ENCODE measurements around the gene AQP1.

The AQP1 gene

GRCh38 chr7:30925913-30926312, 14.3 kb downstream of the AQP1 start:
- TF ChIP-seq YY1 (IDR thresholded peaks at IDR 0.05; ENCODE audit: low read depth), result no peak
- no peak for TF ChIP-seq CREB1 (IDR thresholded peaks at IDR 0.05; ENCODE audit: low read depth)
- no peak for TF ChIP-seq TEAD4 (IDR thresholded peaks at IDR 0.05)
- no peak for TF ChIP-seq USF1 (IDR thresholded peaks at IDR 0.05)
- no peak for TF ChIP-seq ZBTB7A (IDR thresholded peaks at IDR 0.05; ENCODE audit: low read depth)
- no peak for TF ChIP-seq REST (IDR thresholded peaks at IDR 0.05; ENCODE audit: low read depth)

- TF ChIP-seq EGR1 (IDR thresholded peaks at IDR 0.05), result no peak
- no peak for TF ChIP-seq YY1 (IDR thresholded peaks at IDR 0.05; ENCODE audit: low read depth)
These were observed 14.7 kb downstream of the AQP1 start for GRCh38 chr7:30926313-30926712.

- no peak for TF ChIP-seq CREB1 (IDR thresholded peaks at IDR 0.05; ENCODE audit: low read depth)
- TF ChIP-seq YY1 (IDR thresholded peaks at IDR 0.05; ENCODE audit: low read depth), result no peak
- TF ChIP-seq TCF12 (IDR thresholded peaks at IDR 0.05; ENCODE audit: low read depth), result no peak
- TF ChIP-seq CEBPB (IDR thresholded peaks at IDR 0.05), result no peak
- TF ChIP-seq RAD21 (IDR thresholded peaks at IDR 0.05; ENCODE audit: low read depth), result no peak
These were observed 15.4 kb downstream of the AQP1 start for GRCh38 chr7:30927040-30927439.

GRCh38 chr7:30927559-30927958, 15.9 kb downstream of the AQP1 start:
- TF ChIP-seq USF1 (IDR thresholded peaks at IDR 0.05), result no peak
- TF ChIP-seq RAD21 (IDR thresholded peaks at IDR 0.05; ENCODE audit: low read depth), result no peak
- no peak for TF ChIP-seq TCF12 (IDR thresholded peaks at IDR 0.05; ENCODE audit: low read depth)
- no peak for TF ChIP-seq CREB1 (IDR thresholded peaks at IDR 0.05; ENCODE audit: low read depth)
- no peak for TF ChIP-seq TEAD4 (IDR thresholded peaks at IDR 0.05)
- no peak for TF ChIP-seq NFIC (IDR thresholded peaks at IDR 0.05)
- TF ChIP-seq YY1 (IDR thresholded peaks at IDR 0.05; ENCODE audit: low read depth), result no peak
- TF ChIP-seq EP300 (IDR thresholded peaks at IDR 0.05; ENCODE audit: borderline replicate concordance), result no peak
- no peak for TF ChIP-seq TAF1 (IDR thresholded peaks at IDR 0.05; ENCODE audit: low read depth)
- no peak for TF ChIP-seq FOXM1 (IDR thresholded peaks at IDR 0.05; ENCODE audit: borderline replicate concordance, low read depth)

GRCh38 chr7:30928254-30928872, 16.7 kb downstream of the AQP1 start:
- TF ChIP-seq USF1 (IDR thresholded peaks at IDR 0.05), result no peak
- TF ChIP-seq NFIC (IDR thresholded peaks at IDR 0.05), result no peak
- no peak for TF ChIP-seq FOXM1 (IDR thresholded peaks at IDR 0.05; ENCODE audit: borderline replicate concordance, low read depth)
- no peak for TF ChIP-seq EGR1 (IDR thresholded peaks at IDR 0.05)
- TF ChIP-seq MAX (IDR thresholded peaks at IDR 0.05), result no peak
- no peak for TF ChIP-seq TEAD4 (IDR thresholded peaks at IDR 0.05)
- no peak for TF ChIP-seq EP300 (IDR thresholded peaks at IDR 0.05; ENCODE audit: borderline replicate concordance)
- TF ChIP-seq YY1 (IDR thresholded peaks at IDR 0.05; ENCODE audit: low read depth), result no peak
- no peak for TF ChIP-seq TAF1 (IDR thresholded peaks at IDR 0.05; ENCODE audit: low read depth)
- no peak for TF ChIP-seq CREB1 (IDR thresholded peaks at IDR 0.05; ENCODE audit: low read depth)
- no peak for TF ChIP-seq CEBPB (IDR thresholded peaks at IDR 0.05)
- no peak for TF ChIP-seq REST (IDR thresholded peaks at IDR 0.05; ENCODE audit: low read depth)
- TF ChIP-seq ZBTB7A (IDR thresholded peaks at IDR 0.05; ENCODE audit: low read depth), result no peak
- no peak for TF ChIP-seq RAD21 (IDR thresholded peaks at IDR 0.05; ENCODE audit: low read depth)
- no peak for TF ChIP-seq TCF12 (IDR thresholded peaks at IDR 0.05; ENCODE audit: low read depth)

GRCh38 chr7:30929686-30930085, 18.0 kb downstream of the AQP1 start:
- no peak for TF ChIP-seq ZBTB7A (IDR thresholded peaks at IDR 0.05; ENCODE audit: low read depth)

GRCh38 chr7:30930621-30931020, 19.0 kb downstream of the AQP1 start:
- no peak for TF ChIP-seq TCF12 (IDR thresholded peaks at IDR 0.05; ENCODE audit: low read depth)
